ENCODE results near the gene ZNF76.

- TF ChIP-seq EZH2 (IDR thresholded peaks at IDR 0.05) (no peak), POLR2AphosphoS5 (IDR thresholded peaks at IDR 0.05; ENCODE audit: borderline replicate concordance, low read depth, low read length) (no peak)
These were observed 21.4 kb downstream of the ZNF76 start for GRCh38 chr6:35280903-35281302.
